Endodermal cell (in vitro differentiated cells): ENCODE data around the gene PROSER1. TPM values are rescaled to one million over a fixed set of nuclear protein-coding genes. Genes with fewer than 3 reads are reported as not detected.
"Not testable (repeated sequence)": the region's sequence is repeated elsewhere in the genome, so short reads cannot be mapped to it uniquely, and the experiment has no call there.

Experiments
- DNase-seq: peaks from one replicate; pipeline ENCODE4 v3.0.0-alpha.2; 2017
- H3K27ac ChIP-seq: 2 replicates; pipeline ENCODE4 v1.5.1; 2013; ENCODE audit warnings: mild to moderate bottlenecking, low read depth, low read length, moderate library complexity
- H3K27me3 ChIP-seq: 2 replicates; pipeline ENCODE4 v1.6.1; 2013; ENCODE audit warnings: mild to moderate bottlenecking, low read length, moderate library complexity; ENCODE audit not compliant: insufficient read depth, control insufficient read depth, poor library complexity, severe bottlenecking
- H3K36me3 ChIP-seq: 2 replicates; pipeline ENCODE4 v1.7.0; 2013; ENCODE audit warnings: mild to moderate bottlenecking, low read length, moderate library complexity; ENCODE audit not compliant: control insufficient read depth, insufficient read depth
- H3K4me1 ChIP-seq: one replicate; pipeline ENCODE4 v1.7.0; 2013; ENCODE audit warnings: low read length; ENCODE audit not compliant: control insufficient read depth, insufficient read depth
- H3K4me3 ChIP-seq: 2 replicates; pipeline ENCODE4 v1.5.1; 2013; ENCODE audit warnings: mild to moderate bottlenecking, low read length, moderate library complexity
- H3K9ac ChIP-seq: 2 replicates; pipeline ENCODE4 v1.6.1; 2013; ENCODE audit warnings: mild to moderate bottlenecking, low read length, moderate library complexity; ENCODE audit not compliant: poor library complexity, severe bottlenecking; ENCODE audit errors: extremely low read depth
- H3K9me3 ChIP-seq: 2 replicates; pipeline ENCODE4 v1.6.1; 2013; ENCODE audit warnings: mild to moderate bottlenecking, low read length, moderate library complexity; ENCODE audit not compliant: control insufficient read depth
- H3K27ac Mint-ChIP-seq: 2 replicates; pipeline ENCODE4 v1.8.0; 2020; ENCODE audit warnings: mixed read lengths
- H3K27me3 Mint-ChIP-seq: 2 replicates; pipeline ENCODE4 v1.8.0; 2021; ENCODE audit warnings: mild to moderate bottlenecking, mixed read lengths; ENCODE audit not compliant: insufficient read depth
- H3K36me3 Mint-ChIP-seq: 2 replicates; pipeline ENCODE4 v1.8.0; 2020; ENCODE audit warnings: low read depth, mixed read lengths
- H3K4me1 Mint-ChIP-seq: 2 replicates; pipeline ENCODE4 v1.8.0; 2020; ENCODE audit warnings: mixed read lengths
- H3K4me3 Mint-ChIP-seq: 2 replicates; pipeline ENCODE4 v1.8.0; 2020; ENCODE audit warnings: mild to moderate bottlenecking, moderate library complexity, mixed read lengths
- H3K9me3 Mint-ChIP-seq: 2 replicates; pipeline ENCODE4 v1.8.0; 2020; ENCODE audit warnings: mild to moderate bottlenecking, mixed read lengths
- CTCF ChIP-seq: fragments of 200-600 bp; sonication (generic); conservative IDR thresholded peaks from 2 replicates; pipeline ENCODE4 v1.5.0; 2021; ENCODE audit warnings: antibody characterized with exemption, mild to moderate bottlenecking
- WGBS, 2 experiments: methylation state at CpG; one replicate each; pipeline versions ENCODE4 v1.1.5 to v1.1.7; 2013; ENCODE audit warnings: missing lambda C conversion rate in 2 of 2, mixed read lengths in 1 of 2; ENCODE audit not compliant: insufficient coverage in 1 of 2, insufficient read length in 1 of 2; 5-methylcytosine and 5-hydroxymethylcytosine counted together
- long read RNA-seq, 4 experiments: library from polyadenylated mRNA in 2 of 4; library from RNA in 1 of 4; library from capped mRNA in 1 of 4; stranded (forward) in 3 of 4; unstranded in 1 of 4; transcript quantifications; one replicate each; pipeline ENCODE4 v2.0.0, GENCODE V29; 2020 to 2021; ENCODE audit warnings: inconsistent platforms in 1 of 4
- polyA plus RNA-seq, 2 experiments: library from polyadenylated mRNA; stranded (reverse); fragments of 50-300 nt; gene quantifications; one replicate each; pipeline ENCODE4 v1.2.3, GENCODE V29; 2013
- total RNA-seq, 2 donors: library from RNA; stranded (reverse); fragmentation: NEBNext Ultra II Directional in 1 of 2; extraction: Animal tissue kit (Norgen Biotek cat#: 25700) in 1 of 2; gene quantifications; 2 replicates in 1 of 2; 3 replicates in 1 of 2; pipeline ENCODE4 v1.2.1, GENCODE V29; 2021

Gene PROSER1
- 10 to 100 TPM; 54.0 to 62.1 TPM for total RNA-seq
- 52.4 TPM for polyA plus RNA-seq (2013, experiment 1 of 2)
- polyA plus RNA-seq (2013, experiment 2 of 2), result 45.0 TPM
- long read RNA-seq, experiment 1, partial matches to known transcripts, result 12 of 22 reads
- long read RNA-seq, experiment 1, other reads (novel, unspliced or antisense), result 8 of 22 reads
- long read RNA-seq, experiment 2, full-length matches to known transcripts, result 62 of 95 reads
- long read RNA-seq, experiment 2, partial matches to known transcripts, result 12 of 95 reads
- long read RNA-seq, experiment 2, other reads (novel, unspliced or antisense), result 21 of 95 reads
- long read RNA-seq, experiment 3, partial matches to known transcripts, result 14 of 35 reads
- long read RNA-seq, experiment 3, other reads (novel, unspliced or antisense), result 20 of 35 reads
- long read RNA-seq, experiment 4, partial matches to known transcripts, result 2 of 3 reads
- long read RNA-seq, experiment 4, other reads (novel, unspliced or antisense), result 1 of 3 reads

GRCh38 chr13:39037880-39038568 is at the start of gene PROSER1, which contains the start of gene NHLRC3:
Gene PROSER1, minus strand, starts transcription at chr13:39038089. Its CDS starts 847 bp downstream, at chr13:39037242.
Gene NHLRC3, plus strand, starts transcription at chr13:39038456. Its CDS starts 184 bp downstream, at chr13:39038640.
- H3K27me3 Mint-ChIP-seq, result no peaks in the 10 kb centered on the region

GRCh38 chr13:39086251-39086945 is 48.5 kb upstream of the PROSER1 start:
- H3K27ac Mint-ChIP-seq, DNase-seq, H3K4me1 Mint-ChIP-seq, H3K4me1 ChIP-seq, H3K36me3 ChIP-seq, H3K36me3 Mint-ChIP-seq, H3K27me3 Mint-ChIP-seq, H3K4me3 ChIP-seq, H3K27ac ChIP-seq, H3K9ac ChIP-seq, H3K27me3 ChIP-seq, H3K4me3 Mint-ChIP-seq: not testable (repeated sequence)
- 67 to 73% methylated on average over 1 of the region's 1 CpG for WGBS, 2 experiments
- peaks cover 36% of the 10 kb centered on the region for H3K9me3 ChIP-seq
- H3K9me3 Mint-ChIP-seq, result peaks cover 34% of the 10 kb centered on the region

More at GRCh38 chr13:39037880-39038568, at the start of gene PROSER1, which contains the start of gene NHLRC3:
- peak; percentile 93 for DNase-seq
- H3K27ac ChIP-seq, result peak within 1 kb of the TSS; percentile 89
- peaks cover 3% of the 10 kb centered on the region for H3K4me1 ChIP-seq
- H3K4me1 Mint-ChIP-seq, result peaks cover 29% of the 10 kb centered on the region
- no peaks in the 10 kb centered on the region for H3K9me3 Mint-ChIP-seq
- peak within 1 kb of the TSS; percentile 79 for H3K9ac ChIP-seq
- no peak for TF ChIP-seq CTCF
- peak within 1 kb of the TSS; percentile 96 for H3K4me3 ChIP-seq
- H3K27ac Mint-ChIP-seq, result peak within 1 kb of the TSS; percentile 97
- WGBS, 2 experiments, result 0% methylated on average over 23 to 41 of the region's 41 CpGs
- H3K36me3 Mint-ChIP-seq, result peaks cover 6% of the 10 kb centered on the region
- H3K27me3 ChIP-seq, result no peaks in the 10 kb centered on the region
- no peaks in the 10 kb centered on the region for H3K9me3 ChIP-seq
- H3K36me3 ChIP-seq, result no peaks in the 10 kb centered on the region
- H3K4me3 Mint-ChIP-seq, result peak within 1 kb of the TSS; percentile 90

GRCh38 chr13:39073983-39074382 is 36.1 kb upstream of the PROSER1 start:
- H3K4me3 ChIP-seq, result no peak overlapping the region
- no peaks in the 10 kb centered on the region for H3K27me3 ChIP-seq
- no peak overlapping the region for H3K9ac ChIP-seq
- H3K4me1 ChIP-seq, result no peaks in the 10 kb centered on the region
- peaks cover 4% of the 10 kb centered on the region for H3K27me3 Mint-ChIP-seq
- DNase-seq, result peak; percentile 51
- no peak overlapping the region for H3K27ac Mint-ChIP-seq
- H3K36me3 Mint-ChIP-seq, result no peaks in the 10 kb centered on the region
- no peaks in the 10 kb centered on the region for H3K4me1 Mint-ChIP-seq
- no peak for TF ChIP-seq CTCF
- H3K9me3 Mint-ChIP-seq, result no peaks in the 10 kb centered on the region
- 64 to 85% methylated on average over 3 of the region's 3 CpGs for WGBS, 2 experiments
- no peak overlapping the region for H3K27ac ChIP-seq
- H3K36me3 ChIP-seq, result no peaks in the 10 kb centered on the region
- no peak overlapping the region for H3K4me3 Mint-ChIP-seq
- no peaks in the 10 kb centered on the region for H3K9me3 ChIP-seq
